A673 (cell line): ENCODE measurements around the gene HPS3. TPM values are rescaled to one million over a fixed set of nuclear protein-coding genes. Genes with fewer than 3 reads are reported as not detected.

Experiments
- BruUV-seq: library from RNA; stranded (reverse); fragments of 400-500 nt; replicated peaks from 2 replicates; lab custom pipeline; 2021; lab: Mats Ljungman, UMichigan
- CTCF ChIA-PET: fragments of 300-600 bp; sonication (Branson Sonifier 250); formaldehyde crosslinking; loops from one replicate; lab custom pipeline; 2022; ENCODE audit warnings: antibody characterized with exemption; lab: Charles Lee
- POLR2A ChIA-PET: fragments of 300-600 bp; sonication (Branson Sonifier 250); formaldehyde crosslinking; loops from one replicate; lab custom pipeline; 2022; ENCODE audit warnings: antibody characterized with exemption; ENCODE audit not compliant: low non-redundant PET; lab: Charles Lee
- DNase-seq: peaks from one replicate; pipeline ENCODE4 v3.0.0-alpha.2; 2015; ENCODE audit warnings: low spot score
- H3K27ac ChIP-seq: fragments of 200-600 bp; sonication (generic); 2 replicates; pipeline ENCODE4 v1.5.1; 2016; ENCODE audit warnings: mixed run types, low read depth, mild to moderate bottlenecking, mixed read lengths, antibody characterized with exemption, low read length; ENCODE audit not compliant: poor library complexity, severe bottlenecking
- H3K27me3 ChIP-seq: fragments of 200-600 bp; sonication (generic); replicated peaks from 2 replicates; pipeline ENCODE4 v1.6.1; 2017; ENCODE audit warnings: mixed run types, low read depth, mild to moderate bottlenecking, mixed read lengths, antibody characterized with exemption, low read length; ENCODE audit not compliant: insufficient read depth, poor library complexity
- H3K36me3 ChIP-seq: fragments of 200-600 bp; sonication (generic); 2 replicates; pipeline ENCODE4 v1.6.1; 2016; ENCODE audit warnings: mixed run types, mild to moderate bottlenecking, mixed read lengths, antibody characterized with exemption, low read length; ENCODE audit not compliant: insufficient read depth, poor library complexity, severe bottlenecking
- H3K4me1 ChIP-seq: fragments of 200-600 bp; sonication (generic); 2 replicates; pipeline ENCODE4 v1.6.1; 2017; ENCODE audit warnings: mixed run types, mild to moderate bottlenecking, mixed read lengths, antibody characterized with exemption, low read length; ENCODE audit not compliant: insufficient read depth, poor library complexity, severe bottlenecking
- H3K4me3 ChIP-seq: fragments of 200-600 bp; sonication (generic); 2 replicates; pipeline ENCODE4 v1.5.1; 2016; ENCODE audit warnings: low read depth, mixed run types, mild to moderate bottlenecking, mixed read lengths, low read length; ENCODE audit not compliant: poor library complexity, severe bottlenecking
- H3K9me3 ChIP-seq: fragments of 200-600 bp; sonication (generic); 2 replicates; pipeline ENCODE4 v1.6.1; 2016; ENCODE audit warnings: mixed run types, low read depth, mild to moderate bottlenecking, mixed read lengths, antibody characterized with exemption, low read length; ENCODE audit not compliant: poor library complexity, severe bottlenecking
- EZH2 ChIP-seq: fragments of 200-600 bp; sonication (generic); IDR thresholded peaks from 2 replicates; pipeline ENCODE4 v1.6.1; 2017; ENCODE audit warnings: borderline replicate concordance, low read depth, mild to moderate bottlenecking, mixed read lengths, antibody characterized with exemption, low read length; ENCODE audit not compliant: poor library complexity, severe bottlenecking
- intact Hi-C: fragments of 100-400 bp; cut with micrococcal nuclease; formaldehyde crosslinking; loops from one replicate; pipeline ENCODE4 v1.10.0; 2022; ENCODE audit not compliant: unreplicated experiment
- total RNA-seq: library from RNA; stranded (reverse); gene quantifications from 2 replicates; pipeline ENCODE4 v1.2.3, GENCODE V29; 2021
- TF ChIP-seq, protein P1 (sequence below): fragments of 300-800, 200-600 bp; sonication (generic); conservative IDR thresholded peaks from 2 replicates; pipeline ENCODE4 v1.5.1; 2017; ENCODE audit warnings: low read depth, mild to moderate bottlenecking, antibody characterized with exemption, low read length, moderate library complexity, mixed read lengths

Gene HPS3
- total RNA-seq, 1 experiment from 2014 or later, result 12.6 TPM

DNA sequence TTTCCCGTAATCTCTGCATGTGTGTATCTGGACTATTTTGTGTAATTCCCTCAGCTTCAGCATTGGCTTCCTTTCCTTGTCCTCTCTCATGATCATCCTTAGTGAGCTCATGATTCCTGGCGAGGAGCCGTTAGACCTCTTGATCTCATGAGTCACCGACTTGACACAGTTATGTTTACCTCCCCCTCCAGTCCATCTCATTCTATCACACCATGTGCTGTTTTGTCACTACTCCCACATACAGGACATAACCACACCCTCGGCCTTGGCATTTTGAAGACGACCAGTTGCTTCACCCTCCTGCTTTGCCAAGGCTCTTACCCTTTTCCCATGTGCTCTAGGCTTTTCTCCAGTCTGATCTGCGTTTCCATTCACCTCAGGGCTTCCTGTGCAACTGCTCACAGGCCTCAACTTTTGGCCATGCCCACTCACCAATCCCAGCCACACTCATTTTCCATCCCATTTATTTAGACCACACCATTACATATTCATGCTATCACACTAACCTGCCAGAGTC lies 50.7 kb downstream of the HPS3 start:
- H3K27ac ChIP-seq, result no peak overlapping the region
- peak; percentile 7 for DNase-seq
- POLR2A ChIA-PET, result interaction anchor here (0.6 kb wide), 1 partner anchor 442 kb away, joined by 3 read pairs; no protein-coding TSS in a partner anchor

DNA sequence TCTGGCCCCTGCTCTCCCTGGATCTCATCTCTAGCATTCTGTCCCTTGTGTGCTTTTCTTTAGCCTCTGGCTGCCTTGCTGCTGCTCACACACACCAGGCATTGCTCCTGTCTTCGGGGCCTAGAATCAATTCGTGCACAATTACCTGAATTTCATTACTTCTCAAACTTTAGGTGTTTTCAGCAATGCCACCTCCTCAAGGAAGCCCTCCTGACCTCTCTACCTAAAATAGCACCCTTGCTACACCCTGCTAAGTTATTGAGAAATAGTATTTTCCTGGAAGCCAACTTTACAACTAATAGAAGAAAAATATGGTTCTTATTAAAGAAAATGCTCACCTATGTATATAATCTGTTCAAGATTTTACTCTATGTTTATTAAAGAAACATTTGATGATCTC lies 51.7 kb downstream of the HPS3 start:
- TF ChIP-seq, protein P1, sequence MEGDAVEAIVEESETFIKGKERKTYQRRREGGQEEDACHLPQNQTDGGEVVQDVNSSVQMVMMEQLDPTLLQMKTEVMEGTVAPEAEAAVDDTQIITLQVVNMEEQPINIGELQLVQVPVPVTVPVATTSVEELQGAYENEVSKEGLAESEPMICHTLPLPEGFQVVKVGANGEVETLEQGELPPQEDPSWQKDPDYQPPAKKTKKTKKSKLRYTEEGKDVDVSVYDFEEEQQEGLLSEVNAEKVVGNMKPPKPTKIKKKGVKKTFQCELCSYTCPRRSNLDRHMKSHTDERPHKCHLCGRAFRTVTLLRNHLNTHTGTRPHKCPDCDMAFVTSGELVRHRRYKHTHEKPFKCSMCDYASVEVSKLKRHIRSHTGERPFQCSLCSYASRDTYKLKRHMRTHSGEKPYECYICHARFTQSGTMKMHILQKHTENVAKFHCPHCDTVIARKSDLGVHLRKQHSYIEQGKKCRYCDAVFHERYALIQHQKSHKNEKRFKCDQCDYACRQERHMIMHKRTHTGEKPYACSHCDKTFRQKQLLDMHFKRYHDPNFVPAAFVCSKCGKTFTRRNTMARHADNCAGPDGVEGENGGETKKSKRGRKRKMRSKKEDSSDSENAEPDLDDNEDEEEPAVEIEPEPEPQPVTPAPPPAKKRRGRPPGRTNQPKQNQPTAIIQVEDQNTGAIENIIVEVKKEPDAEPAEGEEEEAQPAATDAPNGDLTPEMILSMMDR, result no peak
- TF ChIP-seq EZH2, result no peak
- intact Hi-C loops, result no loop called here
- no peak overlapping the region for H3K4me3 ChIP-seq
- H3K27ac ChIP-seq, result no peak overlapping the region
- no peaks in the 10 kb centered on the region for H3K4me1 ChIP-seq
- POLR2A ChIA-PET, result no interaction called here
- no peaks in the 10 kb centered on the region for H3K36me3 ChIP-seq
- H3K27me3 ChIP-seq, result no peaks in the 10 kb centered on the region
- no TSS peak for BruUV-seq
- CTCF ChIA-PET, result no interaction called here
- no peak for DNase-seq
- no peaks in the 10 kb centered on the region for H3K9me3 ChIP-seq

More for the DNA sequence above, 50.7 kb downstream of the HPS3 start:
- Histone ChIP-seq H3K4me3 (no peak overlapping the region), H3K27me3 (no peaks in the 10 kb centered on the region), H3K36me3 (no peaks in the 10 kb centered on the region), H3K4me1 (no peaks in the 10 kb centered on the region), H3K9me3 (no peaks in the 10 kb centered on the region)
- CTCF ChIA-PET, result no interaction called here
- intact Hi-C loops, result no loop called here
- no TSS peak for BruUV-seq
- TF ChIP-seq, protein P1, result no peak
- TF ChIP-seq EZH2, result no peak

DNA sequence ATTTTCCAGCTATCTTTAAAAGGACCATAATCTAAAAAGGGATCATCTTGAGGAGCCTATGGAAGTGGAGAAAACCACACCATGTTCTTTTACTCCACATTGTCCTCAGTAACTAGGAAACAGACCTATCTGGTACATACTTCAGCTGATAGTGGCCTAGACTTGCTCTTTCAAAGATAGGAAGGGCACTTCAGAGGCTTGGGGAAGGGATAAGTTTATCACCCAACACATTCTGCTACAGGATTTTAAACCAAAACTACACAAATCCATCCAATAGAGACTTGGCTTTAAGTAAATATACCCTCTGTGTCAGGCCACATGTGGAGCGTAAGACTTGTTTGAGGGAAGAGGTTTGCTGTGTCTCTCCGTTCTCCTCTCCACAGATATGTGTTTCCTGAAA lies 56.8 kb downstream of the HPS3 start:
- Histone ChIP-seq H3K4me1 (no peaks in the 10 kb centered on the region), H3K4me3 (no peak overlapping the region), H3K27me3 (no peaks in the 10 kb centered on the region), H3K36me3 (no peaks in the 10 kb centered on the region), H3K27ac (no peak overlapping the region), H3K9me3 (no peaks in the 10 kb centered on the region)
- ChIA-PET POLR2A (no interaction called here), CTCF (no interaction called here)
- intact Hi-C loops, result no loop called here
- no peak for DNase-seq
- TF ChIP-seq, protein P1, result no peak
- no peak for TF ChIP-seq EZH2
- BruUV-seq, result no TSS peak
